Heart left ventricle (tissue), 16 donors: ENCODE measurements around the gene XYLT2. TPM values are rescaled to one million over a fixed set of nuclear protein-coding genes. Genes with fewer than 3 reads are reported as not detected.

ENCODE experiments used
- ATAC-seq, 4 donors: fragments of 200-7000 bp; cut with Tn5 transposase; one replicate each; pipeline ENCODE4 v1.9.1; 2020 to 2022; ENCODE audit warnings: moderate library complexity in 4 of 4, mild to moderate bottlenecking in 3 of 4, moderate number of reproducible peaks in 1 of 4
- DNase-seq, 5 donors: peaks; one replicate each; pipeline ENCODE4 v3.0.0-alpha.2; 2020
- H3K27ac ChIP-seq, 12 donors: fragments of 200-600 bp; sonication (generic) in 4 of 12; one replicate each; pipeline versions ENCODE4 v1.5.0 to v1.8.0; 2016 to 2022; ENCODE audit warnings: mild to moderate bottlenecking in 2 of 12
- H3K27me3 ChIP-seq, 9 donors: fragments of 200-600 bp; sonication (generic) in 2 of 9; one replicate each; pipeline versions ENCODE4 v1.5.1 to v1.8.0; 2016 to 2022; ENCODE audit warnings: mild to moderate bottlenecking in 3 of 9
- H3K36me3 ChIP-seq, 9 donors: fragments of 200-600 bp; sonication (generic) in 2 of 9; one replicate each; pipeline versions ENCODE4 v1.5.0 to v1.8.0; 2018 to 2022; ENCODE audit warnings: mild to moderate bottlenecking in 2 of 9
- H3K4me1 ChIP-seq, 12 donors: fragments of 200-600 bp; sonication (generic) in 4 of 12; one replicate each; pipeline versions ENCODE4 v1.5.0 to v1.8.0; 2016 to 2022; ENCODE audit warnings: mild to moderate bottlenecking in 3 of 12
- H3K4me3 ChIP-seq, 12 donors: fragments of 200-600 bp; sonication (generic) in 4 of 12; one replicate each; pipeline versions ENCODE4 v1.5.0 to v1.8.0; 2017 to 2022; ENCODE audit warnings: mild to moderate bottlenecking in 9 of 12, moderate library complexity in 4 of 12
- H3K9me3 ChIP-seq, 12 donors: fragments of 200-600 bp; sonication (generic) in 4 of 12; one replicate each; pipeline versions ENCODE4 v1.5.0 to v1.8.0; 2016 to 2022; ENCODE audit warnings: mild to moderate bottlenecking in 1 of 12
- POLR2A ChIP-seq, 2 donors: fragments of 450-650 bp; IDR thresholded peaks; one replicate each; pipeline ENCODE4 v1.6.1; 2017; ENCODE audit warnings: antibody characterized with exemption in 2 of 2, mild to moderate bottlenecking in 2 of 2, moderate library complexity in 2 of 2
- WGBS, 4 donors: extraction: QIAGEN DNeasy Blood & Tissue Kit in 2 of 4; methylation state at CpG; one replicate each; pipeline versions ENCODE4 v1.1.5 to v1.1.7; 2013 to 2018; 5-methylcytosine and 5-hydroxymethylcytosine counted together
- intact Hi-C, 10 donors: fragments of 100-400 bp; cut with DNase I; formaldehyde crosslinking; loops; one replicate each; pipeline versions ENCODE4 v1.11.1 to v1.14.2; 2022
- polyA plus RNA-seq, 2 donors: library from polyadenylated mRNA; stranded (reverse); fragments of 200-250 nt; gene quantifications; one replicate each; pipeline ENCODE4 v1.2.3, GENCODE V29; 2013
- total RNA-seq, 9 donors: library from RNA; depleted of rRNA in 2 of 9; stranded (reverse); fragments of >200 nt in 2 of 9; fragmentation: NEBNext Ultra II Directional in 3 of 9; extraction: Animal tissue kit (Norgen Biotek cat#: 25700) in 3 of 9; gene quantifications; one replicate each; pipeline versions ENCODE4 v1.1.0 to v1.2.4, GENCODE V29; 2016 to 2023
- TF ChIP-seq, protein P1 (sequence below), 12 donors: fragments of 200-600 bp; sonication (generic) in 4 of 12; IDR thresholded peaks; one replicate each; pipeline versions ENCODE4 v1.5.0 to v1.8.0; 2018 to 2022; ENCODE audit warnings: antibody characterized with exemption in 12 of 12, mild to moderate bottlenecking in 5 of 12
- donor health status: ischemic (EF 13 %, LVEDD 7.1; RV severe dilation, severe dysfunction).
- donor health status: healthy with polysubstance abuse.
- donor health status: DM: no; HTN: yes; CAD: no.
- donor health status: DM: no; HTN: no; CAD: no.
- donor health status: ischemic (EF 25% LVEDD 6.9; RV normal size, moderate dysfunction).
- donor health status: ischemic (EF 25% LVEDD 5.7; RV mildly dilated, moderate dysfunction).
- donor health status: healthy.
- donor health status: DM: yes; HTN: yes; CAD: no.
- donor health status: ischemic (EF 35%, LVEDD 5.7; RV mildly dilated, moderate dysfunction).
- donor health status: nonischemic (EF 11% LVEDD 7.7; RV severe dilation, severe dysfunction).
- donor health status: DM: yes; HTN: yes; CAD: no.
- donor health status: PGD.
- donor health status: ischemic (EF 29% LVEDD 5.4; RV normal size, mild dysfunction).
- donor health status: nonischemic (EF 23%, LVEDD 6.1; RV moderate dilation, normal function).

XYLT2 gene
- total and polyA plus RNA-seq, 11 donors, result 9.5 to 19.2 (median 13.3) TPM

DNA sequence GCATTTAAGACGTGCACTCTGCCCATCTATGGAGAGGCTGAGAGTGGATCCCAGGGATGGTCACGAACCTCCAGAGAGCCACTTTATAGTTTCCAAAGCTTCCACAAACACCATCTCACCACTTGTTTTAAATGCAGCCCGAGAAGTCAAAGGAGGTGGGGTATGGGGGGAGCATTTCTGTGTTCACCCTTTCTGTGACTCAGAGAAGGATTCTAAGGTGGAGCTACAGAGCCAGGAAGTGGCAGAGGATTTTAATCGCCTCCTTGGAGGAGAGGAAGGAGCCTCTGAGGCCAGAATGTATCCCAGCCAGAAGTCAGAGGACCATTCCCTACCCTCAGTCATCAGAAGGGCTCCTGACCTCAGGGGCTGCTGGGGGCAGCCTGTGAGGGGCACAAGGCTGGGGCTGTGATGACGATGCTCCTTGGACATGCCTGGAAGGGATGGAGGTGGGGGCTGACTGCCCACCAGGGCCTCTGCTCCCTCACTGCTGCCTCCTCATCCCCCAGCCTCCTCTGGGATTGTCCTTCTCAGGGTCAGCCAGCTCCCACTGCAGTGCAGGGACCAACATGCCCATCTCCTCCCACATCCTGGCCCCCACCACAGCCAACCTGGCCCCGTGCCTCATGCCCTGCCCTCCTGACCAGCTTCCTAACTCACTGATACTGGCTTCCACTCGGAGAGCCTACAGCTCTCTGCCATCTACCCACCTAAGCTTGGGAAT is 2.8 kb downstream of the XYLT2 start:
- H3K27ac ChIP-seq, result no peak overlapping the region
- H3K27me3 ChIP-seq, result no peaks in the 10 kb centered on the region
- no peak overlapping the region for H3K4me3 ChIP-seq
- no peak for ATAC-seq
- peaks cover 0 to 42% (median 25%) of the 10 kb centered on the region in 12 donors for H3K4me1 ChIP-seq
- no peak for DNase-seq
- H3K36me3 ChIP-seq, result peaks cover 0 to 7% (median 3%) of the 10 kb centered on the region in 9 donors
- no peaks in the 10 kb centered on the region for H3K9me3 ChIP-seq
- TF ChIP-seq, protein P1, sequence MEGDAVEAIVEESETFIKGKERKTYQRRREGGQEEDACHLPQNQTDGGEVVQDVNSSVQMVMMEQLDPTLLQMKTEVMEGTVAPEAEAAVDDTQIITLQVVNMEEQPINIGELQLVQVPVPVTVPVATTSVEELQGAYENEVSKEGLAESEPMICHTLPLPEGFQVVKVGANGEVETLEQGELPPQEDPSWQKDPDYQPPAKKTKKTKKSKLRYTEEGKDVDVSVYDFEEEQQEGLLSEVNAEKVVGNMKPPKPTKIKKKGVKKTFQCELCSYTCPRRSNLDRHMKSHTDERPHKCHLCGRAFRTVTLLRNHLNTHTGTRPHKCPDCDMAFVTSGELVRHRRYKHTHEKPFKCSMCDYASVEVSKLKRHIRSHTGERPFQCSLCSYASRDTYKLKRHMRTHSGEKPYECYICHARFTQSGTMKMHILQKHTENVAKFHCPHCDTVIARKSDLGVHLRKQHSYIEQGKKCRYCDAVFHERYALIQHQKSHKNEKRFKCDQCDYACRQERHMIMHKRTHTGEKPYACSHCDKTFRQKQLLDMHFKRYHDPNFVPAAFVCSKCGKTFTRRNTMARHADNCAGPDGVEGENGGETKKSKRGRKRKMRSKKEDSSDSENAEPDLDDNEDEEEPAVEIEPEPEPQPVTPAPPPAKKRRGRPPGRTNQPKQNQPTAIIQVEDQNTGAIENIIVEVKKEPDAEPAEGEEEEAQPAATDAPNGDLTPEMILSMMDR (IDR thresholded peaks at IDR 0.05), result no peak
- TF ChIP-seq POLR2A (IDR thresholded peaks at IDR 0.05), result no peak
- intact Hi-C loops, result no loop called here
- WGBS, 4 donors, result 60 to 70% (median 66%) methylated on average over 6 to 7 of the region's 7 CpGs

DNA sequence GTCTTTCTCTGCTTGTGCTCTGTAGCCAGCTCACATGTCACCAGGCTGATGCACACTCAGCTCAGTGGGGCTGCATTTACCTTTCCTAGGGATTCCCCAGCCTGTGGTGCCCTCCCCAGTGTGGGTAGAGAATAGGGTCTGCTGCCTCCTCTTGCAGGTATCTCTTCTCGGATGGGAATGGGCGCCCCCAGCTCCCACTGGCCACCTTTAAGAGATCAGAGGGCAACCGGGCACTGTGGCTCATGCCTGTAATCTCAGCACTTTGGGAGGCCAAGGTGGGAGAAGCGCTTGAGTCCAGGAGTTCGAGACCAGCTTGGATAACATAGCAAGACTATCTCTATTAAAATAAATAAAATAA is 3.3 kb downstream of the XYLT2 start:
- H3K4me1 ChIP-seq, result peaks cover 0 to 42% (median 25%) of the 10 kb centered on the region in 12 donors
- intact Hi-C loops, result no loop called here
- no peak overlapping the region for H3K27ac ChIP-seq
- ATAC-seq (no peak), DNase-seq (no peak)
- no peaks in the 10 kb centered on the region for H3K9me3 ChIP-seq
- TF ChIP-seq, protein P1 (IDR thresholded peaks at IDR 0.05), result no peak
- no peak for TF ChIP-seq POLR2A (IDR thresholded peaks at IDR 0.05)
- no peak overlapping the region for H3K4me3 ChIP-seq
- H3K36me3 ChIP-seq, result peaks cover 0 to 13% (median 9%) of the 10 kb centered on the region in 9 donors
- WGBS, 4 donors, result 86 to 96% (median 94%) methylated on average over 5 of the region's 5 CpGs
- H3K27me3 ChIP-seq, result no peaks in the 10 kb centered on the region

DNA sequence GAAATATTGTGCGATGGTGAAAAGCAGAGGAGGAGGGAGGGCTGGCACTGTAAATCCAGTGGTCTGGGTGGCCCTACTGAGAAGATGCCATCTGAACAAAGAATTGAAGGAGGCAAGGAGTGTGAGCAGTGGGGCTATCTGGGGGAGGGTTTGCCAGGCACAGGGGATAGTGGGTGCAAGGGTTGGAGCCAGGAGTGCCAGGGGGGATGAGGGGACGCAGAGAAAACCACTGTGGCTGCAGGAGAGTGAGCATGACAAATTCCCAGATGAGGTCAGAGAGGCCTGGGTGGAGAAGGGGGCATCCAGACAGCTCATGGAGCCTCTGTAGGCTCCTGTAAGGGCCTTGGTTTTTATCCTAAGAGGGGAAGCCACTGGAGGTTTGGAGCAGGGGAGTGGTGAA is 4.8 kb downstream of the XYLT2 start:
- DNase-seq (no peak), ATAC-seq (no peak)
- H3K4me1 ChIP-seq, result peaks cover 0 to 32% (median 18%) of the 10 kb centered on the region in 12 donors
- WGBS, 4 donors, result 92 to 96% (median 93%) methylated on average over 2 of the region's 2 CpGs
- TF ChIP-seq POLR2A (IDR thresholded peaks at IDR 0.05), result no peak
- TF ChIP-seq, protein P1 (IDR thresholded peaks at IDR 0.05), result no peak
- peaks cover 0 to 28% (median 24%) of the 10 kb centered on the region in 9 donors for H3K36me3 ChIP-seq
- no peaks in the 10 kb centered on the region for H3K9me3 ChIP-seq
- H3K27me3 ChIP-seq, result no peaks in the 10 kb centered on the region
- no peak overlapping the region for H3K4me3 ChIP-seq
- no peak overlapping the region for H3K27ac ChIP-seq
- intact Hi-C loops, result no loop called here

DNA sequence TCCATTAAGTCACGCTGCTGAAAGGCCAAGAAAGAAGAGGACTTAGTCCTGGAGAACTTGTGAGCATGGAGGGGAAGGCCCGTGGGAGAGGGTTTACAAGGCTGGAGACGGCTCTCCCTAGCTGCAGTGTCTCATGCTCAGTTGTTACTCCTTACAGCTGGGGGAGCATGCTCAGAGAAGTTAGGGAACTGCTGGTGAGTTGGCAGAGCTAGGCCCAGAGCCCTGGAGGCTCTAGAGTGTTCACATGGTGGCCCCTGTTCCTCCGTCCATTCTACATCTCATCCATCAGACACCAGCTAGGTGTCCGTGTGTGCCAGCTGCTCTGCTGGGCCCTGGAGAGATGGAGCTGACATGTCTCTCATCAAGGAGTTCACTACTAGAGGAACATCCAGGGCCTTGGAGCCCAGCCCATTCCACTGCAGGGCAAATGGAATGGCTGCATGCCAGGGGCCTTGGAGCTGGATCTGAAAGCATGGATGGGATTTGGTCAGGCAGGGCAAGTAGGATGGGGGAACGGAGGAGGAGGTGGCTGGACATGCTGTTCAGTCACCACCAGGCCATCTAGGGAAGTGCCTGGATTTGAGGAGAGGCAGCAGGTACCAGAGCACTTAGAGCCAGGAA is 6.3 kb downstream of the XYLT2 start:
- ATAC-seq, result peak in 3 of 4 donors; percentile 4 to 22 (median 7)
- intact Hi-C loops, result no loop called here
- Histone ChIP-seq H3K9me3 (no peaks in the 10 kb centered on the region), H3K36me3 (peaks cover 0 to 42% (median 38%) of the 10 kb centered on the region in 9 donors), H3K27ac (peak overlapping the region in 1 of 12 donors; percentile 47), H3K4me1 (peaks cover 0 to 28% (median 13%) of the 10 kb centered on the region in 12 donors), H3K27me3 (no peaks in the 10 kb centered on the region), H3K4me3 (no peak overlapping the region)
- TF ChIP-seq, protein P1 (IDR thresholded peaks at IDR 0.05), result no peak
- TF ChIP-seq POLR2A (IDR thresholded peaks at IDR 0.05), result no peak
- WGBS, 4 donors, result 61 to 73% (median 73%) methylated on average over 6 of the region's 6 CpGs
- peak in 2 of 5 donors; percentile 42 to 70 for DNase-seq
